NCI-H2196 treated with DMSO at 0.1 percent for 48 hours (cell line): ENCODE data around the gene IVNS1ABP.
A peak's percentile ranks its signal among the peaks of the same experiment; 100 is the strongest.
"Not testable (repeated sequence)": the region's sequence is repeated elsewhere in the genome, so short reads cannot be mapped to it uniquely, and the experiment has no call there.

Source experiments
- DNase-seq: peaks from one replicate; lab custom pipeline; 2025; ENCODE audit not compliant: unreplicated experiment; lab: John Stamatoyannopoulos, UW

Gene IVNS1ABP

GRCh38 chr1:185317034-185317885, at the start of gene IVNS1ABP:
Gene IVNS1ABP, minus strand, starts transcription at chr1:185317243. Its CDS starts 7,750 bp downstream, at chr1:185309493.
- DNase-seq: peak; percentile 96

GRCh38 chr1:185365951-185366350, 48.9 kb upstream of the IVNS1ABP start:
- DNase-seq: no peak

- DNase-seq: not testable (repeated sequence)
Observed at GRCh38 chr1:185364528-185364927, 47.5 kb upstream of the IVNS1ABP start.

GRCh38 chr1:185363205-185363604, 46.2 kb upstream of the IVNS1ABP start:
- DNase-seq: no peak

GRCh38 chr1:185360714-185361113, 43.7 kb upstream of the IVNS1ABP start:
- DNase-seq: no peak

GRCh38 chr1:185358957-185359356, 41.9 kb upstream of the IVNS1ABP start:
- no peak for DNase-seq

GRCh38 chr1:185355947-185356346, 38.9 kb upstream of the IVNS1ABP start:
- no peak for DNase-seq

GRCh38 chr1:185353124-185353523, 36.1 kb upstream of the IVNS1ABP start:
- DNase-seq: no peak

GRCh38 chr1:185351734-185352466, 34.9 kb upstream of the IVNS1ABP start:
- no peak for DNase-seq

- DNase-seq: no peak
Observed at GRCh38 chr1:185350027-185350442, 33.0 kb upstream of the IVNS1ABP start.

GRCh38 chr1:185349556-185349955, 32.5 kb upstream of the IVNS1ABP start:
- DNase-seq: no peak

- DNase-seq: no peak
Observed at GRCh38 chr1:185348985-185349384, 31.9 kb upstream of the IVNS1ABP start.

- DNase-seq: no peak
Observed at GRCh38 chr1:185348296-185348695, 31.3 kb upstream of the IVNS1ABP start.

GRCh38 chr1:185345913-185346720, 29.1 kb upstream of the IVNS1ABP start:
- no peak for DNase-seq

- no peak for DNase-seq
Observed at GRCh38 chr1:185343306-185343705, 26.3 kb upstream of the IVNS1ABP start.

- DNase-seq: no peak
Observed at GRCh38 chr1:185342672-185343259, 25.7 kb upstream of the IVNS1ABP start.

GRCh38 chr1:185342017-185342416, 25.0 kb upstream of the IVNS1ABP start:
- DNase-seq: no peak

- no peak for DNase-seq
Observed at GRCh38 chr1:185341196-185341781, 24.2 kb upstream of the IVNS1ABP start.

GRCh38 chr1:185338719-185339622, 21.9 kb upstream of the IVNS1ABP start:
- DNase-seq: no peak
